ENCODE measurements around the gene MLPH. TPM values are rescaled to one million over a fixed set of nuclear protein-coding genes. Genes with fewer than 3 reads are reported as not detected.

Gene MLPH
- total RNA-seq, 2 experiments from 2014 or later: 0.39 TPM; not detected in 1

- no peaks in the 10 kb centered on the region for H3K9me3 Mint-ChIP-seq
- no peak for TF ChIP-seq CTCF (IDR thresholded peaks at IDR 0.05)
- intact Hi-C loops (cut with DNase I, micrococcal nuclease): loop anchor here (10.0 kb wide), 2 partner anchors 150 to 1230 kb away; no protein-coding TSS in a partner anchor
- Histone ChIP-seq H3K27me3 (ENCODE audit: control insufficient read depth in 1 of 2, insufficient read depth in 2 of 2, low read length in 2 of 2) (peaks cover 0 to 4% of the 10 kb centered on the region in 2 experiments), H3K4me3 (ENCODE audit: low read length) (no peak overlapping the region), H3K4me1 (ENCODE audit: insufficient read depth, low read length) (peaks cover 6% of the 10 kb centered on the region), H3K27ac (ENCODE audit: low read depth in 1 of 2, low read length in 2 of 2) (no peak overlapping the region), H3K9me3 (ENCODE audit: control insufficient read depth in 1 of 2, insufficient read depth in 1 of 2, low read length in 2 of 2) (no peaks in the 10 kb centered on the region), H3K36me3 (ENCODE audit: insufficient read depth, low read length) (no peaks in the 10 kb centered on the region)
- DNase-seq (no peak), ATAC-seq (ENCODE audit: poor library complexity) (no peak)
- no peaks in the 10 kb centered on the region for H3K36me3 Mint-ChIP-seq (ENCODE audit: low read depth)
- ChIA-PET POLR2A (no interaction called here), CTCF (no interaction called here)
- H3K27me3 Mint-ChIP-seq: peaks cover 7% of the 10 kb centered on the region
- no peak overlapping the region for H3K27ac Mint-ChIP-seq
- H3K4me3 Mint-ChIP-seq: no peak overlapping the region
- peaks cover 5% of the 10 kb centered on the region for H3K4me1 Mint-ChIP-seq (ENCODE audit: low read depth)
Measured at GRCh38 chr2:237574467-237574866, 87.4 kb downstream of the MLPH start.

GRCh38 chr2:237574894-237575868, 88.1 kb downstream of the MLPH start:
- H3K36me3 ChIP-seq (ENCODE audit: insufficient read depth, low read length): no peaks in the 10 kb centered on the region
- no peaks in the 10 kb centered on the region for H3K9me3 ChIP-seq (ENCODE audit: control insufficient read depth in 1 of 2, insufficient read depth in 1 of 2, low read length in 2 of 2)
- no peaks in the 10 kb centered on the region for H3K9me3 Mint-ChIP-seq
- no peaks in the 10 kb centered on the region for H3K36me3 Mint-ChIP-seq (ENCODE audit: low read depth)
- H3K27me3 ChIP-seq (ENCODE audit: control insufficient read depth in 1 of 2, insufficient read depth in 2 of 2, low read length in 2 of 2): peaks cover 0 to 4% of the 10 kb centered on the region in 2 experiments
- no peak overlapping the region for H3K27ac ChIP-seq (ENCODE audit: low read depth in 1 of 2, low read length in 2 of 2)
- CTCF ChIA-PET: no interaction called here
- POLR2A ChIA-PET: no interaction called here
- H3K27ac Mint-ChIP-seq: no peak overlapping the region
- H3K4me3 ChIP-seq (ENCODE audit: low read length): no peak overlapping the region
- DNase-seq: no peak
- no peak for ATAC-seq (ENCODE audit: poor library complexity)
- intact Hi-C loops (cut with DNase I, micrococcal nuclease): loop anchor here (10.0 kb wide), 2 partner anchors 150 to 1230 kb away; no protein-coding TSS in a partner anchor
- no peak overlapping the region for H3K4me3 Mint-ChIP-seq
- H3K27me3 Mint-ChIP-seq: peaks cover 7% of the 10 kb centered on the region
- H3K4me1 ChIP-seq (ENCODE audit: insufficient read depth, low read length): peaks cover 6% of the 10 kb centered on the region
- peaks cover 5% of the 10 kb centered on the region for H3K4me1 Mint-ChIP-seq (ENCODE audit: low read depth)
- no peak for TF ChIP-seq CTCF (IDR thresholded peaks at IDR 0.05)

GRCh38 chr2:237575869-237576862, 89.1 kb downstream of the MLPH start:
- H3K9me3 Mint-ChIP-seq: no peaks in the 10 kb centered on the region
- H3K4me3 Mint-ChIP-seq: no peak overlapping the region
- H3K4me1 ChIP-seq (ENCODE audit: insufficient read depth, low read length): peaks cover 6% of the 10 kb centered on the region
- TF ChIP-seq CTCF (IDR thresholded peaks at IDR 0.05): no peak
- no peaks in the 10 kb centered on the region for H3K36me3 ChIP-seq (ENCODE audit: insufficient read depth, low read length)
- H3K36me3 Mint-ChIP-seq (ENCODE audit: low read depth): no peaks in the 10 kb centered on the region
- H3K27me3 Mint-ChIP-seq: peaks cover 7% of the 10 kb centered on the region
- intact Hi-C loops (cut with DNase I, micrococcal nuclease): loop anchor here (10.0 kb wide), 2 partner anchors 151 to 1231 kb away; no protein-coding TSS in a partner anchor
- H3K4me1 Mint-ChIP-seq (ENCODE audit: low read depth): peaks cover 5% of the 10 kb centered on the region
- no peak overlapping the region for H3K27ac ChIP-seq (ENCODE audit: low read depth in 1 of 2, low read length in 2 of 2)
- no peak overlapping the region for H3K4me3 ChIP-seq (ENCODE audit: low read length)
- POLR2A ChIA-PET: no interaction called here
- CTCF ChIA-PET: no interaction called here
- H3K27me3 ChIP-seq (ENCODE audit: control insufficient read depth in 1 of 2, insufficient read depth in 2 of 2, low read length in 2 of 2): peaks cover 0 to 4% of the 10 kb centered on the region in 2 experiments
- no peak for ATAC-seq (ENCODE audit: poor library complexity)
- no peak for DNase-seq
- H3K27ac Mint-ChIP-seq: no peak overlapping the region
- no peaks in the 10 kb centered on the region for H3K9me3 ChIP-seq (ENCODE audit: control insufficient read depth in 1 of 2, insufficient read depth in 1 of 2, low read length in 2 of 2)
